Panc1 (cell line): ENCODE measurements around the gene OR2D2. TPM values are rescaled to one million over a fixed set of nuclear protein-coding genes. Genes with fewer than 3 reads are reported as not detected.

Experiments
- ATAC-seq: fragments of 200-7000 bp; cut with Tn5 transposase; 2 replicates; pipeline ENCODE4 v1.9.1; 2020; ENCODE audit warnings: mild to moderate bottlenecking, moderate library complexity
- BruUV-seq: library from RNA; stranded (reverse); fragments of 400-500 nt; replicated peaks from 2 replicates; lab custom pipeline; 2021; lab: Mats Ljungman, UMichigan
- CTCF ChIA-PET: fragments of 300-600 bp; sonication (Branson Sonifier 250); formaldehyde crosslinking; loops from one replicate; lab custom pipeline; 2022; ENCODE audit warnings: antibody characterized with exemption; lab: Charles Lee
- POLR2A ChIA-PET: fragments of 300-600 bp; sonication (Branson Sonifier 250); formaldehyde crosslinking; loops from one replicate; lab custom pipeline; 2022; ENCODE audit warnings: antibody characterized with exemption; lab: Charles Lee
- DNase-seq: peaks from one replicate; pipeline ENCODE4 v3.0.0-alpha.2; 2010; ENCODE audit warnings: low read depth, low spot score
- H3K27ac ChIP-seq: 2 replicates; pipeline ENCODE4 v1.5.1; 2011; ENCODE audit warnings: mild to moderate bottlenecking, low read length, inconsistent platforms
- H3K27me3 ChIP-seq: fragments of 200-500 bp; sonication (Bioruptor generic); 2 replicates; pipeline ENCODE4 v1.6.0; 2014; ENCODE audit warnings: low read length, inconsistent platforms; ENCODE audit not compliant: control insufficient read depth, insufficient read depth
- H3K36me3 ChIP-seq: fragments of 200-500 bp; sonication (Bioruptor generic); 2 replicates; pipeline ENCODE4 v1.5.1; 2014; ENCODE audit warnings: inconsistent platforms, mild to moderate bottlenecking, low read length, moderate library complexity; ENCODE audit not compliant: control insufficient read depth, insufficient read depth
- H3K4me1 ChIP-seq: 2 replicates; pipeline ENCODE4 v1.5.1; 2011; ENCODE audit warnings: inconsistent platforms, mild to moderate bottlenecking, low read length, moderate library complexity; ENCODE audit not compliant: control insufficient read depth, insufficient read depth
- H3K4me3 ChIP-seq, 2 experiments: 2 replicates each; pipeline ENCODE4 v1.5.1; 2011 to 2012; ENCODE audit warnings: low read depth in 2 of 2, low read length in 2 of 2, mild to moderate bottlenecking in 2 of 2, inconsistent platforms in 1 of 2, moderate library complexity in 1 of 2
- H3K9me3 ChIP-seq: fragments of 200-500 bp; sonication (Bioruptor generic); 2 replicates; pipeline ENCODE4 v1.5.1; 2014; ENCODE audit warnings: low read depth, mild to moderate bottlenecking, inconsistent platforms, low read length, moderate library complexity; ENCODE audit not compliant: control insufficient read depth, insufficient read depth
- CTCF ChIP-seq: fragments of 450-650 bp; IDR thresholded peaks from 2 replicates; pipeline ENCODE4 v1.5.1; 2017; ENCODE audit warnings: mild to moderate bottlenecking
- POLR2AphosphoS5 ChIP-seq: IDR thresholded peaks from 2 replicates; pipeline ENCODE4 v1.6.1; 2012; ENCODE audit warnings: mild to moderate bottlenecking, low read depth, low read length, moderate library complexity
- REST ChIP-seq, 2 experiments: IDR thresholded peaks; 2 replicates each; pipeline ENCODE4 v1.6.1; 2011 to 2012; ENCODE audit warnings: low read depth in 2 of 2, control low read depth in 1 of 2, low read length in 1 of 2, mild to moderate bottlenecking in 1 of 2, moderate library complexity in 1 of 2; ENCODE audit not compliant: insufficient read depth in 1 of 2
- SIN3A ChIP-seq: IDR thresholded peaks from 2 replicates; pipeline ENCODE4 v1.6.1; 2012; ENCODE audit warnings: low read depth, mild to moderate bottlenecking, low read length, moderate library complexity, borderline replicate concordance; ENCODE audit not compliant: insufficient read depth
- TCF7L2 ChIP-seq: IDR thresholded peaks from 2 replicates; pipeline ENCODE4 v1.6.1; 2011; ENCODE audit warnings: mild to moderate bottlenecking, low read depth, low read length, inconsistent platforms
- in situ Hi-C: cut with HindIII; loops from 2 replicates; pipeline ENCODE4 v1.10.0; 2016; ENCODE audit warnings: low sequenced_read_pairs, low pct_unique_long_range_greater_than_20kb
- intact Hi-C: fragments of 100-400 bp; cut with micrococcal nuclease; formaldehyde crosslinking; loops from one replicate; pipeline ENCODE4 v1.10.0; 2022; ENCODE audit not compliant: unreplicated experiment
- total RNA-seq: library from RNA; stranded (reverse); gene quantifications from one replicate; pipeline ENCODE4 v1.2.1, GENCODE V29; 2021; ENCODE audit not compliant: unreplicated experiment

Gene OR2D2
- total RNA-seq, 1 experiment from 2014 or later = 0.49 TPM

- in situ Hi-C loops = no loop called here
- Histone ChIP-seq H3K36me3 (no peaks in the 10 kb centered on the region), H3K27ac (no peak overlapping the region), H3K4me1 (no peaks in the 10 kb centered on the region), H3K4me3 (no peak overlapping the region), H3K9me3 (no peaks in the 10 kb centered on the region), H3K27me3 (no peaks in the 10 kb centered on the region)
- BruUV-seq = no TSS peak
- ATAC-seq = no peak
- no peak for DNase-seq
- intact Hi-C loops = no loop called here
- ChIA-PET POLR2A (no interaction called here), CTCF (no interaction called here)
- TF ChIP-seq CTCF (no peak), REST (IDR thresholded peaks at IDR 0.05; ENCODE audit: insufficient read depth in 1 of 2, low read depth in 2 of 2, low read length in 1 of 2) (no peak), SIN3A (no peak), TCF7L2 (no peak), POLR2AphosphoS5 (no peak)
Measured at GRCh38 chr11:6864438-6864837, 27.9 kb downstream of the OR2D2 start.

- ATAC-seq (0 out of 2 replicates have a peak, but pooled peaks have one; percentile 66), DNase-seq (no peak)
- TF ChIP-seq CTCF (0 out of 2 replicates have a peak, but pooled peaks have one; percentile 11), TCF7L2 (no peak)
- intact Hi-C loops (no loop called here), in situ Hi-C loops (no loop called here)
- H3K27me3 ChIP-seq = no peaks in the 10 kb centered on the region
- CTCF ChIA-PET = no interaction called here
- H3K4me3 ChIP-seq = no peak within 1 kb of the TSS
- H3K9me3 ChIP-seq = no peaks in the 10 kb centered on the region
- no peaks in the 10 kb centered on the region for H3K4me1 ChIP-seq
- H3K36me3 ChIP-seq = no peaks in the 10 kb centered on the region
- no TSS peak for BruUV-seq
- POLR2A ChIA-PET = no interaction called here
- no peak within 1 kb of the TSS for H3K27ac ChIP-seq
Measured at GRCh38 chr11:6862961-6863360, 29.3 kb downstream of the OR2D2 start, which contains the start of gene OR10A2. Gene OR10A2 (plus strand): TSS chr11:6863057. CDS start chr11:6869755, 6,698 bp downstream.
